ENCODE data around the gene GPC4. TPM values are rescaled to one million over a fixed set of nuclear protein-coding genes. Genes with fewer than 3 reads are reported as not detected.

Gene GPC4
- total RNA-seq, 4 donors from 2014 or later = 6.6 to 27.6 (median 11.1) TPM

GRCh38 chrX:133307637-133308498, 107.4 kb downstream of the GPC4 start:
- DNase-seq (ENCODE audit: low spot score) (no peak), ATAC-seq (ENCODE audit: low FRiP score) (no peak)
- no peak for TF ChIP-seq CTCF (IDR thresholded peaks at IDR 0.05)

GRCh38 chrX:133307094-133307493, 108.2 kb downstream of the GPC4 start:
- ATAC-seq (ENCODE audit: low FRiP score) = no peak
- DNase-seq (ENCODE audit: low spot score) = no peak
- no peak for TF ChIP-seq CTCF (IDR thresholded peaks at IDR 0.05)

DNA sequence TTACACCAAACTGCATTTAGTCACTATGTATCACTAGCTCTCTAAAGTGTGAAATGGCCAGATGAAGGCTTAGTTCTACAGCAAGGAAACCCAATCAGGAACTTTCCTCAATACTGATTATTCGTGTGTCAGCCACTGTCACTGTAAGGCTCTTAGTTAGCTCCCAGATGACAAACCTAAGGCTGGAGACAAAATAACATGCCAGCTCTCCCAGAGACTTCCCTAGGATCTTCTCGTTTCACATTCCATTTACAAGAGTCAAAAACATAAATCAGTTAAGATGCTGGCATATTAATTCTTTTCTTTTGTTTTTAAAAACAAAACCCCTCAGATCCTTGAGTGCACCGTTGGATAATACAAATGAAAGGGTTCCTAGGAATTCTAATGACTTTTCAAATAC, 109.0 kb downstream of the GPC4 start:
- TF ChIP-seq CTCF (IDR thresholded peaks at IDR 0.05) = no peak
- ATAC-seq (ENCODE audit: low FRiP score) = no peak

DNA sequence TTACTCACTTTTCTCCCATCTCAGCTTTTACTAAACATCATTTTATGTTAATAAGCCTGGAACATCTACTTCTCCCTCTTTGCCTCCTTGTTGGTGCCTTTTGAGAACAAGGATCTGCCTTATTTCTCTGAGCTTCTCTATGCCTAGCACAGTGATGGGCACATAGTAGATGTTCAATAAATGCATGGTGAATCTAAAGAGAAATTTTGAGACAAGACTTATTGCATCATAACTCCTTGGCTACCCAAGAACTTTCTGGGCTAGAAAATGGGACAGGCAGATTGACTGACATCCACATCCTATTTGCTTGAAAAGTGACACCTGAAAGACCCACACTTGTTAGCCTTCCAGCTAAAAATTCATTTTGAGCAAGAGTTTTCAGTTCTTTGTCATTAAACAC, 109.9 kb downstream of the GPC4 start:
- ATAC-seq (ENCODE audit: low FRiP score) = no peak
- TF ChIP-seq CTCF (IDR thresholded peaks at IDR 0.05) = no peak

More for the DNA sequence above, 109.0 kb downstream of the GPC4 start:
- DNase-seq (ENCODE audit: low spot score) = no peak

DNA sequence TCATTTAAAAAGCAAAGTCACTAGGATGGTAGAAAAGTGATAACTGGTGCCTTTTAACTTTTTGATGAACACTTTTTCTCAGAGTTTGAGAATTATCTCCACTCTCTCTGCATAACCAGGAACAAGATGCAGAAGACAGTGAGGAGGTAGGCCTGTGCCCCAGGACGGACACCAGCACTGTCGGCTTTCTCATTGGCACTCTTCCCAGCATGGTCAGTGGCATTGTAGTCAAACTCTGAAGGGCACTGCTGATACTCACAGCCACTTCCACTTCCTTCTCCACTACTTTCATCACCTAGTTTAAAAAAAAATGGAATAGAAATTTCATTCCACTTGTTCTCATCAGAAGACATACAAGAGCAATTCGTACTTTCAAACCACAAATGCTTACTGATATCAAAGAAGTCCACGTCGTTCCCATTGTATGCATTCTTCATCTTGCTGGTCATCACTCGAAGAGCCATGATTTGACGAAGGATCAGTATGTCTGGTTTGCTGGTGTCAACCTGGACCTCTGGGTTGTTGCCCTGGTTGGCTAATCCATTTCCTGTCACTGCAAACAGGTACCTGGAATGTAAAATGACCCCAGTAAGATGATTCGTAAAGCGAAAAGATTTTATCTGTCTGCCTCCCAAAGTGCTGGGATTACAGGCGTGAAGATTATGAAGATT, 112.4 kb downstream of the GPC4 start:
- TF ChIP-seq CTCF (IDR thresholded peaks at IDR 0.05) = no peak
- DNase-seq (ENCODE audit: low spot score) (no peak), ATAC-seq (ENCODE audit: low FRiP score) (no peak)

More for the DNA sequence above, 109.9 kb downstream of the GPC4 start:
- no peak for DNase-seq (ENCODE audit: low spot score)

DNA sequence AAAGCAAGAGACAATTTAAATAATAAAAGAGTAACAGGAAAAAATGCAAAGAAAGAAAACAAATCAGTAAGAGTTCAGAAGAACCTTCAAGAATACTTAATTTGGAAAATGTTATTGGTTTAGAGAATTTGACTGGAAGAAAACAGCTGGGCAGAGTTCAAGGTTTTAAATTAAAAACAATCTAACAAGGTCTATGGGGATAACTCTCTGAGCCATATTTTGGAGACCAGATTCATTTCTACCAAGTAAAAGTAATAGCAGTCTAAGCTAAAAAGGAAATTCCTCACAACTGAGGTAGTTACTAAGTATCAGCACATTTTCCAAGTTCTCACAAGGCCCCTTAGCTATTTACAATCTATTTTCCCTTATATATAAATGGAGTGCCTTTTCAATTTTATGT, 114.7 kb downstream of the GPC4 start:
- no peak for DNase-seq (ENCODE audit: low spot score)
- TF ChIP-seq CTCF (IDR thresholded peaks at IDR 0.05) = no peak

More for the DNA sequence above, 114.7 kb downstream of the GPC4 start:
- ATAC-seq (ENCODE audit: low FRiP score) = no peak

Data from omental fat pad (tissue), 4 donors.